ENCODE measurements around the gene FAM181B.

GRCh38 chr11:82776377-82776776 lies 42.7 kb upstream of the FAM181B start:
- TF ChIP-seq CTCF (IDR thresholded peaks at IDR 0.05 in 4 of 5, conservative IDR thresholded peaks at IDR 0.05 in 1 of 5) (no peak), POLR2A (IDR thresholded peaks at IDR 0.05) (no peak)

Data from gastrocnemius medialis (tissue), 4 donors.